OCI-LY7 (cell line): ENCODE measurements around the gene DMAC1. TPM values are rescaled to one million over a fixed set of nuclear protein-coding genes. Genes with fewer than 3 reads are reported as not detected.

Experiments used
- Bru-seq: library from RNA; stranded (reverse); fragments of 400-500 nt; gene quantifications from one replicate; lab custom pipeline; 2021; lab: Mats Ljungman, UMichigan
- BruChase-seq, 2 experiments: library from RNA; stranded (reverse); fragments of 400-500 nt; gene quantifications; one replicate each; lab custom pipeline; 2021; lab: Mats Ljungman, UMichigan
- BruUV-seq: library from RNA; stranded (reverse); fragments of 400-500 nt; replicated peaks from 2 replicates; lab custom pipeline; 2021; lab: Mats Ljungman, UMichigan
- CTCF ChIA-PET: fragments of 300-600 bp; sonication (Branson Sonifier 250); formaldehyde crosslinking; loops from one replicate; lab custom pipeline; 2022; ENCODE audit warnings: antibody characterized with exemption; ENCODE audit not compliant: unreplicated experiment; lab: Charles Lee
- POLR2A ChIA-PET: fragments of 300-600 bp; sonication (Branson Sonifier 250); formaldehyde crosslinking; loops from one replicate; lab custom pipeline; 2022; ENCODE audit warnings: antibody characterized with exemption; lab: Charles Lee
- DNase-seq: peaks from one replicate; pipeline ENCODE4 v3.0.0-alpha.2; 2015; ENCODE audit warnings: low spot score
- H2AFZ ChIP-seq: fragments of 200-600 bp; sonication (generic), shearing (Covaris generic); 2 replicates; pipeline ENCODE4 v1.6.1; 2014; ENCODE audit warnings: mild to moderate bottlenecking, antibody characterized with exemption, low read length, moderate library complexity
- H3K27ac ChIP-seq: fragments of 200-600 bp; sonication (generic); 2 replicates; pipeline ENCODE4 v1.5.1; 2014; ENCODE audit warnings: mixed run types, low read depth, mild to moderate bottlenecking, moderate library complexity, low read length, inconsistent platforms; ENCODE audit not compliant: poor library complexity, severe bottlenecking
- H3K36me3 ChIP-seq: fragments of 200-600 bp; sonication (generic); 2 replicates; pipeline ENCODE4 v1.6.1; 2014; ENCODE audit warnings: mild to moderate bottlenecking, antibody characterized with exemption, low read length, moderate library complexity, mixed read lengths; ENCODE audit not compliant: insufficient read depth
- H3K4me1 ChIP-seq: fragments of 200-600 bp; sonication (generic); 2 replicates; pipeline ENCODE4 v1.5.1; 2014; ENCODE audit warnings: mild to moderate bottlenecking, low read length; ENCODE audit not compliant: insufficient read depth, poor library complexity, severe bottlenecking
- H3K4me2 ChIP-seq: fragments of 200-600 bp; sonication (generic); 2 replicates; pipeline ENCODE4 v1.6.1; 2014; ENCODE audit warnings: mild to moderate bottlenecking, low read length
- H3K4me3 ChIP-seq: fragments of 200-600 bp; sonication (generic); 2 replicates; pipeline ENCODE4 v1.5.1; 2014; ENCODE audit warnings: mild to moderate bottlenecking, low read depth, low read length; ENCODE audit not compliant: poor library complexity, severe bottlenecking
- H3K79me2 ChIP-seq: fragments of 200-600 bp; sonication (generic); 2 replicates; pipeline ENCODE4 v1.6.1; 2016; ENCODE audit warnings: low read depth, mild to moderate bottlenecking, low read length, moderate library complexity, mixed read lengths; ENCODE audit not compliant: insufficient read depth
- H3K9me2 ChIP-seq: fragments of 200-600 bp; sonication (generic); 2 replicates; pipeline ENCODE4 v1.6.1; 2016; ENCODE audit warnings: mild to moderate bottlenecking, low read length, mixed read lengths; ENCODE audit not compliant: insufficient read depth
- H3K9me3 ChIP-seq: fragments of 200-600 bp; sonication (generic); 2 replicates; pipeline ENCODE4 v1.6.1; 2014; ENCODE audit warnings: mild to moderate bottlenecking, mixed run types, low read length, mixed read lengths
- H4K20me1 ChIP-seq: fragments of 200-600 bp; sonication (generic); 2 replicates; pipeline ENCODE4 v1.6.1; 2014; ENCODE audit warnings: mild to moderate bottlenecking, antibody characterized with exemption, low read length, moderate library complexity, mixed read lengths; ENCODE audit not compliant: insufficient read depth
- CTCF ChIP-seq: fragments of 200-600 bp; sonication (generic); conservative IDR thresholded peaks from 2 replicates; pipeline ENCODE4 v1.5.1; 2014; ENCODE audit warnings: mild to moderate bottlenecking, antibody characterized with exemption, low read length, moderate library complexity, mixed read lengths
- EZH2phosphoT487 ChIP-seq: fragments of 200-600 bp; sonication (generic); IDR thresholded peaks from 2 replicates; pipeline ENCODE4 v1.6.1; 2018; ENCODE audit warnings: low read depth, borderline replicate concordance, mild to moderate bottlenecking, mixed run types, antibody characterized with exemption, low read length, moderate library complexity, mixed read lengths
- intact Hi-C: fragments of 100-400 bp; cut with micrococcal nuclease; formaldehyde crosslinking; loops from one replicate; pipeline ENCODE4 v1.10.0; 2022; ENCODE audit not compliant: unreplicated experiment
- long read RNA-seq: library from polyadenylated mRNA; stranded (forward); transcript quantifications from one replicate; pipeline ENCODE4 v2.0.0, GENCODE V29; 2022
- total RNA-seq, 2 experiments: library from RNA; depleted of rRNA in 1 of 2; stranded (reverse); fragments of >200 nt in 1 of 2; shearing (Covaris generic) in 1 of 2; gene quantifications; 2 replicates each; pipeline ENCODE4 v1.2.3, GENCODE V29; 2014 to 2022

The DMAC1 gene
- total RNA-seq (2014; rRNA removed; shearing (Covaris generic)) (29.1 and 30.5 TPM in 2 replicates), total RNA-seq (2022) (103 and 112 TPM in 2 replicates), Bru-seq, nascent RNA (percentile 93 among the genes with signal in this experiment), BruChase-seq, experiment 1, labeled RNA remaining after a 6-hour chase (percentile 83 among the genes with signal in this experiment), BruChase-seq, experiment 2, labeled RNA remaining after a 2-hour chase (percentile 83 among the genes with signal in this experiment)
- long read RNA-seq, transcript DMAC1-201 (2 exons, 2,755 nt), result major isoform, 95 of 205 reads
- long read RNA-seq, partial matches to known transcripts, result 91 of 205 reads
- long read RNA-seq, other reads (novel, unspliced or antisense), result 19 of 205 reads

GRCh38 chr9:7799234-7799943, at the start of gene DMAC1:
TSS of gene DMAC1 (minus strand) at chr9:7799778. CDS start at chr9:7799734, 44 bp downstream.
- intact Hi-C loops, result loop anchor here (5.0 kb wide), 1 partner anchor 178 kb away; no protein-coding TSS in a partner anchor
- H3K79me2 ChIP-seq, result peaks cover 22% of the 10 kb centered on the region
- peak within 1 kb of the TSS; percentile 98 for H3K4me2 ChIP-seq
- no peaks in the 10 kb centered on the region for H3K9me3 ChIP-seq
- H2AFZ ChIP-seq, result peak within 1 kb of the TSS; percentile 90
- no peaks in the 10 kb centered on the region for H3K9me2 ChIP-seq
- H3K27ac ChIP-seq, result peak within 1 kb of the TSS; percentile 59
- TF ChIP-seq CTCF (no peak), EZH2phosphoT487 (no peak)
- peaks cover 35% of the 10 kb centered on the region for H3K36me3 ChIP-seq
- ChIA-PET POLR2A (interaction anchor here (0.6 to 1.2 kb wide), 3 partner anchors 120 to 1037 kb away, joined by 3 to 9 read pairs (median 3); no protein-coding TSS in a partner anchor), CTCF (no interaction called here)
- peaks cover 15% of the 10 kb centered on the region for H3K4me1 ChIP-seq
- peak within 1 kb of the TSS; percentile 80 for H3K4me3 ChIP-seq
- DNase-seq, result peak; percentile 88
- no peaks in the 10 kb centered on the region for H4K20me1 ChIP-seq
- no TSS peak for BruUV-seq

GRCh38 chr9:7849362-7849761, 49.8 kb upstream of the DMAC1 start:
- Histone ChIP-seq H3K4me3 (no peak overlapping the region), H3K9me3 (no peaks in the 10 kb centered on the region), H3K9me2 (no peaks in the 10 kb centered on the region), H4K20me1 (no peaks in the 10 kb centered on the region), H3K4me2 (no peak overlapping the region), H2AFZ (no peak overlapping the region), H3K79me2 (no peaks in the 10 kb centered on the region), H3K4me1 (no peaks in the 10 kb centered on the region), H3K36me3 (no peaks in the 10 kb centered on the region), H3K27ac (no peak overlapping the region)
- ChIA-PET CTCF (no interaction called here), POLR2A (interaction anchor here (0.7 kb wide), 3 partner anchors 17 to 365 kb away, joined by 3 to 6 read pairs (median 4); no protein-coding TSS in a partner anchor)
- no TSS peak for BruUV-seq
- intact Hi-C loops, result no loop called here
- DNase-seq, result no peak
- TF ChIP-seq EZH2phosphoT487, result no peak
- no peak for TF ChIP-seq CTCF
